HG03575 (cell line): ENCODE results near the gene EGR1.
"Not testable (repeated sequence)": the region's sequence is repeated elsewhere in the genome, so short reads cannot be mapped to it uniquely, and the experiment has no call there.

Source experiments
- ATAC-seq: cut with Tn5 transposase; IDR thresholded peaks from one replicate; pipeline ENCODE4 v1.9.1; 2021; ENCODE audit not compliant: unreplicated experiment, insufficient number of reproducible peaks, low FRiP score; ENCODE audit errors: extremely low read depth

EGR1 gene

GRCh38 chr5:138466900-138467710, 1.8 kb downstream of the EGR1 start:
- ATAC-seq = no peak

GRCh38 chr5:138467711-138468132, 2.4 kb downstream of the EGR1 start:
- no peak for ATAC-seq

GRCh38 chr5:138468133-138468965, 3.1 kb downstream of the EGR1 start:
- ATAC-seq = no peak

- ATAC-seq = no peak
Observed at GRCh38 chr5:138468966-138469539, 3.8 kb downstream of the EGR1 start.

DNA sequence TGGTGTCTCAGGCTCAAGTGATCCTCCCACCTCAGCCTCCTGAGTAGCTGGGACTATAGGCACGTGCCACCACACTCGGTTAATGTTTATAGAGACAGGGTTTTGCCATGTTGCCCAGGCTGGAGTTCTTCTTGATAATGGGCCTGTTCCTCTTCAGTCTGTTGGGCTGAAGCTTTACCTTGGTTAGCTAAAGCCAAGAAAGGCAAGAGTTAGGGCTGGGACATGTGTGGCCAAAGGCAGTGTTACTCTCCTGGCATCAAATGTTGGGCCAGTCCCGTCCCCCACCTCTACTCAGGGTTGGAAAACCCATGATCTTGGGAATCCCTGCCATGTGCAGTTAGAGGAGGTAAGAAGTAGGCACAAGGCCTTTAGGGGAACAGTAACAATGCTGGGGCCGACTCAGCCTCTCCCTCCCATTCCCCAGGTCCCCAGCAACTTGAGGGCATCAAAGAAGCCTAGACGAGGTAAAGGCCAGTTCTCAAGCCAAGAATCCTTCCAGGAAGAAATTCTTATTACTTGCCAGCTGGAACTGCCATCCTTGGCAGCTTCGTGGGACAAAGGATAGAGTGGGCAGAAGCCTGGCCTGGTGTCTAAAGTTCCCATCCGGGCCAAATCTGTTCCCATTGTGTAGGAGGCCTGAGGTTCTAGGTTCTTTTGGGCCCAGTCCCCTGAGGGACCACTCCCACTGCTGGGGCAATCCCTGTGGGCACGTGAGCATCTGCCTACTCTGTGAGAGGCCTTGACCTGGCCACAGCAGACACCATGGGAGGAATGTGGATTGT, 4.5 kb downstream of the EGR1 start:
- no peak for ATAC-seq

- ATAC-seq = no peak
Observed at GRCh38 chr5:138470322-138471051, 5.2 kb downstream of the EGR1 start.

GRCh38 chr5:138471052-138471361, 5.7 kb downstream of the EGR1 start:
- no peak for ATAC-seq

DNA sequence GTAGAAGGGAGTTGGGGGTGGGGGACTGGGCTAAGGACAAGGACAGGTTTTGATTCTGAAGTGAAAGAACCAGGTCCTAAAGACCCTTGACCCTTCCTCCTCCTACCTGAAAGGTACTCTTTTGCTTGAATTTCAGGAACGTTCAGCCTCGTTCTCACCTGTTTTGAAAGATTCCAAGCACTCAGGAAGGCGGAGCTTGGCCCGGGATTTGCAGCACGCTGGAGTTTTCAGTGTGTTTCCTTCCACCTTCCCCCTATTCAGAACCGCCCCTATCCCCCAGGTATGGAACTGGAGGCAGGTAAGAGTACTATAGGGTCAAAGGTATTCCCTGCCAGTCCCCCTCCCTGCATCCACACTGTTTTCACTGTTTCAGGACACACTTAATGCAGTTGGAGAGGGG, 7.1 kb downstream of the EGR1 start:
- ATAC-seq = no peak

DNA sequence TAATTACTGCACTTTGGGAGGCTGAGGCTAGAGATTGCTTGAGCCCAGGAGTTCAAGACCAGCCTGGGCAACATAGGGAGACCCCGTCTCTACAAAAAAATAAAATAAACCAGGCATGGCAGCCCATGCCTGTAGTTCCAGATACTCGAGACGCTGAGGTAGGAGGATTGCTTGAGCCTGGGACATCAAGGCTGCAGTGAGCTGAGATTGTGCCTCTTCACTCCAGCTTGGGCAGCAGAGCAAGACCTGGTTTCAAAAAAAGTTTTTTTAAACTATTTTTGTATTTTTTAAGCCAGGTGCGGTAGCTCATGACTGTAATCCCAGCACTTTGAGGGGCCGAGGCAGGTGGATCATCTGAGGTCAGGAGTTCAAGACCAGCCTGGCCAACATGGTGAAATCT, 7.9 kb downstream of the EGR1 start:
- not testable (repeated sequence) for ATAC-seq

- no peak for ATAC-seq
Observed at GRCh38 chr5:138476918-138477317, 11.6 kb downstream of the EGR1 start.

- ATAC-seq = no peak
Observed at GRCh38 chr5:138482638-138483037, 17.4 kb downstream of the EGR1 start.

DNA sequence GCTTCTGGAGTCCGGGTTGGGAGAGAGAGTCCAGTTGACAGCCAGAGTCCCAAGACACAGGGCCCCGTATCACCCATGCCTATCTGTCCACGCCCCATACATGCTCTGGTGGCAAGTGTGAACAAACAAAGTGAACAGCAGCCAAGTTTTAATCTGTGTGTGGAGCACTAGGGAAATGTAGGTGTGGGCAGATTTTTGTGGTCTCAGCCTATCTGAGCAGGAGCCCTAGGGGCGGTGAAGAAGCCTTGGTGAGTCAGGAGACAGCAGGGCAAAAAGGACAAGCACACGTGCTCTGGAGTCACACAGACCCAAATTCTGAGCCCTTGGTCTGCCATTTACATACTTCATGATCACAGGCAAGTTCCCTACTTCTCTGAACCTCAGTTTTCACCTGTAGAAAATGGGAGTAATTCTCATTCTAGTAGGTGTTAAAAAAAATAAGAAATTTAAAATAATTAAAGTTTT, 23.2 kb downstream of the EGR1 start:
- no peak for ATAC-seq

- no peak for ATAC-seq
Observed at GRCh38 chr5:138489683-138490061, 24.4 kb downstream of the EGR1 start.

- ATAC-seq = no peak
Observed at GRCh38 chr5:138490648-138491283, 25.5 kb downstream of the EGR1 start.

- no peak for ATAC-seq
Observed at GRCh38 chr5:138491284-138491648, 26.0 kb downstream of the EGR1 start.

DNA sequence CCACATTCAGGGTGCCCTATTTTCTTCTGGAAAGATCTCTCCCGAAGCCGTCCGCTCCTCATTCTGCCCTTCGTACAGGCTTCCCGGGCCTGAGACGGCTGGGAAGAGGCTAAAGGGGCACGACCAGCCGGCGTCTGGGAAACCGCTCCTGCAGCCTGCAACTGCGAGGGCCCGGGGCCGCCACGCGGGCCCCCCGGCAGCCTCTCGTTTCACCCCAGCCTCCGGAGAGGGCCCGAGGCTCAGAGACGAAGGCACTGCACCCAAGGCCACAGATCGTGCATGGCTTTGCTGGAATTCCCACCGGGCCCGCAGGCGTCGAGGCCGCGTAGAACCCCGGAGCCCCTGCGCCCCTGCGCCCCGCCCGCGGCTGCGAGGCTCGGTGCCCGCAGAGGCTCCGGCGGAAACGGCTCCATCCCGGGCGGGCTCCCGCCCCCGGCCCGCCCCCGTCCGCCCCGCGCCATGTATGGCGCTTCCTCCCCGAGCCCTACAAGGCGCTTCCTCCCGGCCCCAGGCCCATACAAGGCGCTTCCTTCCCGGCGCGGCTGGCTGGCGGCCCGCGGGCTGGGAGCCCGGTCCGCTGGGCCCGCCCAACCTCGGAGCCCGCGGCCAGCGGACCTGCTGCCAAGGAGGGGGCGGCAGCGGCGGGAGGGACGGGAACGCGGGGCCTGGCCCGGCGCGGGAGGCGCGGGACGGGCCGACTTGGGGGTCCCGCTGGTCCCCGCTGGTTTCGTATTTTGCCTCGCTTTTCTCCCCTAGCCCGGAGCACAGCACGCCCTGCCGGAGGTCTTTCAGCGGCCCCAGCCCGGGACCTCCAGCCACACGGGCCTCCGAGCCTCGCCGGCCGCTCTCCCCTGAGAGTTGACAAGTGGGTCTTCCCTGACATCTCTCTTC, 26.6 kb downstream of the EGR1 start:
- no peak for ATAC-seq

- ATAC-seq = no peak
Observed at GRCh38 chr5:138492560-138493045, 27.3 kb downstream of the EGR1 start.
